ENCODE results near the gene EGFL7. TPM values are rescaled to one million over a fixed set of nuclear protein-coding genes. Genes with fewer than 3 reads are reported as not detected.

EGFL7 gene
- total RNA-seq, 1 donor from 2014 or later, result 2.8 TPM

GRCh38 chr9:136620441-136621018 is 42.2 kb upstream of the EGFL7 start:
- intact Hi-C loops (cut with micrococcal nuclease), result no loop called here
- H3K27ac Mint-ChIP-seq, result no peak overlapping the region
- H3K9me3 Mint-ChIP-seq, result no peaks in the 10 kb centered on the region
- no peaks in the 10 kb centered on the region for H3K27me3 Mint-ChIP-seq (ENCODE audit: low read depth)
- no peak for DNase-seq (ENCODE audit: low spot score)
- H3K4me3 Mint-ChIP-seq (ENCODE audit: low read depth), result no peak overlapping the region
- H3K36me3 Mint-ChIP-seq (ENCODE audit: low read depth), result no peaks in the 10 kb centered on the region
- no peaks in the 10 kb centered on the region for H3K4me1 Mint-ChIP-seq (ENCODE audit: low read depth)

- no peaks in the 10 kb centered on the region for H3K27me3 Mint-ChIP-seq (ENCODE audit: low read depth)
- H3K4me1 Mint-ChIP-seq (ENCODE audit: low read depth), result no peaks in the 10 kb centered on the region
- H3K36me3 Mint-ChIP-seq (ENCODE audit: low read depth), result no peaks in the 10 kb centered on the region
- no peaks in the 10 kb centered on the region for H3K9me3 Mint-ChIP-seq
- intact Hi-C loops (cut with micrococcal nuclease), result no loop called here
- H3K27ac Mint-ChIP-seq, result no peak overlapping the region
- DNase-seq (ENCODE audit: low spot score), result no peak
- H3K4me3 Mint-ChIP-seq (ENCODE audit: low read depth), result no peak overlapping the region
Measured at GRCh38 chr9:136621019-136621733, 41.5 kb upstream of the EGFL7 start.

- no peak overlapping the region for H3K4me3 Mint-ChIP-seq (ENCODE audit: low read depth)
- no peaks in the 10 kb centered on the region for H3K9me3 Mint-ChIP-seq
- no peaks in the 10 kb centered on the region for H3K36me3 Mint-ChIP-seq (ENCODE audit: low read depth)
- H3K27me3 Mint-ChIP-seq (ENCODE audit: low read depth), result no peaks in the 10 kb centered on the region
- H3K4me1 Mint-ChIP-seq (ENCODE audit: low read depth), result no peaks in the 10 kb centered on the region
- intact Hi-C loops (cut with micrococcal nuclease), result no loop called here
- no peak overlapping the region for H3K27ac Mint-ChIP-seq
- no peak for DNase-seq (ENCODE audit: low spot score)
Measured at GRCh38 chr9:136621734-136622093, 41.0 kb upstream of the EGFL7 start.

GRCh38 chr9:136622538-136622948 is 40.2 kb upstream of the EGFL7 start:
- intact Hi-C loops (cut with micrococcal nuclease), result no loop called here
- no peak for DNase-seq (ENCODE audit: low spot score)
- no peak overlapping the region for H3K4me3 Mint-ChIP-seq (ENCODE audit: low read depth)

GRCh38 chr9:136623016-136623841 is 39.5 kb upstream of the EGFL7 start:
- Mint-ChIP-seq H3K27me3 (ENCODE audit: low read depth) (peaks cover 4% of the 10 kb centered on the region), H3K4me3 (ENCODE audit: low read depth) (no peak overlapping the region), H3K36me3 (ENCODE audit: low read depth) (no peaks in the 10 kb centered on the region), H3K9me3 (no peaks in the 10 kb centered on the region), H3K4me1 (ENCODE audit: low read depth) (no peaks in the 10 kb centered on the region), H3K27ac (no peak overlapping the region)
- DNase-seq (ENCODE audit: low spot score), result no peak
- intact Hi-C loops (cut with micrococcal nuclease), result no loop called here

More at GRCh38 chr9:136622538-136622948, 40.2 kb upstream of the EGFL7 start:
- Mint-ChIP-seq H3K27ac (no peak overlapping the region), H3K27me3 (ENCODE audit: low read depth) (peaks cover 1% of the 10 kb centered on the region), H3K4me1 (ENCODE audit: low read depth) (no peaks in the 10 kb centered on the region), H3K36me3 (ENCODE audit: low read depth) (no peaks in the 10 kb centered on the region), H3K9me3 (no peaks in the 10 kb centered on the region)

GRCh38 chr9:136623842-136624183 is 38.9 kb upstream of the EGFL7 start:
- Mint-ChIP-seq H3K36me3 (ENCODE audit: low read depth) (no peaks in the 10 kb centered on the region), H3K9me3 (no peaks in the 10 kb centered on the region), H3K4me1 (ENCODE audit: low read depth) (no peaks in the 10 kb centered on the region), H3K27ac (no peak overlapping the region), H3K4me3 (ENCODE audit: low read depth) (no peak overlapping the region), H3K27me3 (ENCODE audit: low read depth) (peaks cover 4% of the 10 kb centered on the region)
- intact Hi-C loops (cut with micrococcal nuclease), result no loop called here
- no peak for DNase-seq (ENCODE audit: low spot score)

- peaks cover 4% of the 10 kb centered on the region for H3K27me3 Mint-ChIP-seq (ENCODE audit: low read depth)
- DNase-seq (ENCODE audit: low spot score), result no peak
- H3K4me1 Mint-ChIP-seq (ENCODE audit: low read depth), result no peaks in the 10 kb centered on the region
- intact Hi-C loops (cut with micrococcal nuclease), result no loop called here
- H3K9me3 Mint-ChIP-seq, result no peaks in the 10 kb centered on the region
- no peak overlapping the region for H3K27ac Mint-ChIP-seq
- no peak overlapping the region for H3K4me3 Mint-ChIP-seq (ENCODE audit: low read depth)
- H3K36me3 Mint-ChIP-seq (ENCODE audit: low read depth), result no peaks in the 10 kb centered on the region
Measured at GRCh38 chr9:136624184-136624951, 38.3 kb upstream of the EGFL7 start.

- no peak for DNase-seq (ENCODE audit: low spot score)
- no peaks in the 10 kb centered on the region for H3K4me1 Mint-ChIP-seq (ENCODE audit: low read depth)
- no peak overlapping the region for H3K27ac Mint-ChIP-seq
- H3K9me3 Mint-ChIP-seq, result no peaks in the 10 kb centered on the region
- no peak overlapping the region for H3K4me3 Mint-ChIP-seq (ENCODE audit: low read depth)
- no peaks in the 10 kb centered on the region for H3K36me3 Mint-ChIP-seq (ENCODE audit: low read depth)
- intact Hi-C loops (cut with micrococcal nuclease), result no loop called here
- H3K27me3 Mint-ChIP-seq (ENCODE audit: low read depth), result peaks cover 4% of the 10 kb centered on the region
Measured at GRCh38 chr9:136625101-136626065, 37.3 kb upstream of the EGFL7 start.

- no peak overlapping the region for H3K27ac Mint-ChIP-seq
- intact Hi-C loops (cut with micrococcal nuclease), result no loop called here
- DNase-seq (ENCODE audit: low spot score), result no peak
- H3K4me1 Mint-ChIP-seq (ENCODE audit: low read depth), result no peaks in the 10 kb centered on the region
- peaks cover 4% of the 10 kb centered on the region for H3K27me3 Mint-ChIP-seq (ENCODE audit: low read depth)
- no peaks in the 10 kb centered on the region for H3K9me3 Mint-ChIP-seq
- no peaks in the 10 kb centered on the region for H3K36me3 Mint-ChIP-seq (ENCODE audit: low read depth)
- H3K4me3 Mint-ChIP-seq (ENCODE audit: low read depth), result no peak overlapping the region
Measured at GRCh38 chr9:136626066-136626725, 36.5 kb upstream of the EGFL7 start.

- H3K27me3 Mint-ChIP-seq (ENCODE audit: low read depth), result peaks cover 4% of the 10 kb centered on the region
- H3K27ac Mint-ChIP-seq, result no peak overlapping the region
- intact Hi-C loops (cut with micrococcal nuclease), result no loop called here
- no peaks in the 10 kb centered on the region for H3K9me3 Mint-ChIP-seq
- H3K4me1 Mint-ChIP-seq (ENCODE audit: low read depth), result no peaks in the 10 kb centered on the region
- H3K4me3 Mint-ChIP-seq (ENCODE audit: low read depth), result no peak overlapping the region
- DNase-seq (ENCODE audit: low spot score), result no peak
- no peaks in the 10 kb centered on the region for H3K36me3 Mint-ChIP-seq (ENCODE audit: low read depth)
Measured at GRCh38 chr9:136626740-136627642, 35.7 kb upstream of the EGFL7 start.

- DNase-seq (ENCODE audit: low spot score), result no peak
- intact Hi-C loops (cut with micrococcal nuclease), result no loop called here
- peaks cover 4% of the 10 kb centered on the region for H3K27me3 Mint-ChIP-seq (ENCODE audit: low read depth)
- no peak overlapping the region for H3K4me3 Mint-ChIP-seq (ENCODE audit: low read depth)
- no peaks in the 10 kb centered on the region for H3K36me3 Mint-ChIP-seq (ENCODE audit: low read depth)
- H3K27ac Mint-ChIP-seq, result no peak overlapping the region
- no peaks in the 10 kb centered on the region for H3K4me1 Mint-ChIP-seq (ENCODE audit: low read depth)
- H3K9me3 Mint-ChIP-seq, result no peaks in the 10 kb centered on the region
Measured at GRCh38 chr9:136627703-136628102, 35.0 kb upstream of the EGFL7 start.

Data from activated T-helper 2 cell treated with anti-CD3 and anti-CD28 coated beads, Interferon-gamma antibody, Interleukin-2, Interleukin-4, amounts not matched to agents 10 μg/mL and 5 μg/mL and 100 μg/mL, durations not matched to agents 14 hours and 24 hours and 36 hours (primary cell).